Measurements from ENCODE around the gene ADAM29.

- no peak for TF ChIP-seq EZH2 (IDR thresholded peaks at IDR 0.05; ENCODE audit: borderline replicate concordance, insufficient read depth, low read depth, low read length, poor library complexity, severe bottlenecking)
- no peak for TF ChIP-seq CTCF (IDR thresholded peaks at IDR 0.05)
These were observed 71.6 kb downstream of the ADAM29 start for GRCh38 chr4:174989791-174990190.
